ENCODE data around the gene MEPCE.

DNA sequence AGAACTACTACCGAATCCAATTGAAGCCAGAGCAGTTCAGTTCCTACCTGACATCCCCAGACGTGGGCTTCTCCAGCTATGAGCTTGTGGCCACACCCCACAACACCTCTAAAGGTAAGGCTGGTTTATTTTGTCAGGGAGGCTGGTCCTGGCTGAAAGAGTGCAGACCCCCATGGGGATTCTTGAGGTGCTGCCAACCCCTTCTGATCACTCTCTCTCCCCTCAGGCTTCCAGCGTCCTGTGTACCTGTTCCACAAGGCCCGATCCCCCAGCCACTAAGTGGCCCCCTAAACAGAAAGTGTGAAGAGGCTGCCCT lies 3.6 kb downstream of the MEPCE start:
- TF ChIP-seq, protein P1, sequence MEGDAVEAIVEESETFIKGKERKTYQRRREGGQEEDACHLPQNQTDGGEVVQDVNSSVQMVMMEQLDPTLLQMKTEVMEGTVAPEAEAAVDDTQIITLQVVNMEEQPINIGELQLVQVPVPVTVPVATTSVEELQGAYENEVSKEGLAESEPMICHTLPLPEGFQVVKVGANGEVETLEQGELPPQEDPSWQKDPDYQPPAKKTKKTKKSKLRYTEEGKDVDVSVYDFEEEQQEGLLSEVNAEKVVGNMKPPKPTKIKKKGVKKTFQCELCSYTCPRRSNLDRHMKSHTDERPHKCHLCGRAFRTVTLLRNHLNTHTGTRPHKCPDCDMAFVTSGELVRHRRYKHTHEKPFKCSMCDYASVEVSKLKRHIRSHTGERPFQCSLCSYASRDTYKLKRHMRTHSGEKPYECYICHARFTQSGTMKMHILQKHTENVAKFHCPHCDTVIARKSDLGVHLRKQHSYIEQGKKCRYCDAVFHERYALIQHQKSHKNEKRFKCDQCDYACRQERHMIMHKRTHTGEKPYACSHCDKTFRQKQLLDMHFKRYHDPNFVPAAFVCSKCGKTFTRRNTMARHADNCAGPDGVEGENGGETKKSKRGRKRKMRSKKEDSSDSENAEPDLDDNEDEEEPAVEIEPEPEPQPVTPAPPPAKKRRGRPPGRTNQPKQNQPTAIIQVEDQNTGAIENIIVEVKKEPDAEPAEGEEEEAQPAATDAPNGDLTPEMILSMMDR (conservative IDR thresholded peaks at IDR 0.05; ENCODE audit: low read depth, low read length), result no peak
- no peak for TF ChIP-seq EZH2 (IDR thresholded peaks at IDR 0.05; ENCODE audit: borderline replicate concordance, low read depth, low read length, poor library complexity, severe bottlenecking)
